GM21737 (cell line): ENCODE results near the gene SSBP3.
"Not testable (repeated sequence)": the region's sequence is repeated elsewhere in the genome, so short reads cannot be mapped to it uniquely, and the experiment has no call there.

Experiments
- ATAC-seq: cut with Tn5 transposase; IDR thresholded peaks from one replicate; pipeline ENCODE4 v1.9.1; 2021; ENCODE audit warnings: mild to moderate bottlenecking, moderate library complexity; ENCODE audit not compliant: unreplicated experiment

The SSBP3 gene

DNA sequence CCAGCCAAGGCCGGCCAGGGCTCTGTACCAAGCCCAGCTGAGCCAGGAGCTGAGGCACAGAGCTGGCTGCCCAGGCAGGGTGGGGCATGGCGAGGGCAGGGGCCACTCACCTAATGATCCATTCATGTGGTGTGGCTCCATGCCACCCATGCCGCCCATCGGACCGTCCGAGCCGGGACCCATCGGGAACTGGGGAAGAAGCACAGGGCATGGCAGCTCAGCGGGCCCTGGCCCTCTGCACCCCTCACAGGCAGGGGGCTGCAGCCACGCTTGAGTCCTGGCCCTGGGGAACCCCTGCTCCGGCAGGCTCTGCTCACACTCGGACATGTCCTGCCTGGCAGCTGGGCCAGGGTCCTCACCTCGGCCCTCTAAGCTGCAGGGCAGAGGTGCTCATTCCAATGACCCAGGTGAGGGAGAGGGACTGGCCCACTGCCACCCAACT is 177.5 kb downstream of the SSBP3 start:
- no peak for ATAC-seq

DNA sequence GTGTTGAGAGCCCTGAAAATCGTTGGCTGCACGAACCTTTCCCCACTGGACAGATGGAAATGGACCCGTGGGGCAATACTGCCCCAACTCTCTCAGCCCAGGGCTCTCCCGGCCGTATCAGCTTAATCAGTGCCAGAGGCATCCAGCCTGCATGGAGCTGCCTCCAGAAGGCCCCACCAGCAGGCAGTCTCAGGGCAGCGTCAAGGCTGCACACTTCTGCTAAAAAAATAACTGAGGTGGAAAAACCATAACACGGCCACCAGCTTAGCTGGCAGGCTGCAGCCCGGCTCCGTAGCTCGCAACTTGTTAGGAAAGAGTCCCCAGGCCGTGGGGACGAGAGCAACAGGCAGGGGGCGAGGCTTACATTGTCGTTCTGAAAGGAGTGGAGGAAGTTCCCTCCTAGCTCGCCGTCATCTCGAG is 178.3 kb downstream of the SSBP3 start:
- ATAC-seq, result no peak

DNA sequence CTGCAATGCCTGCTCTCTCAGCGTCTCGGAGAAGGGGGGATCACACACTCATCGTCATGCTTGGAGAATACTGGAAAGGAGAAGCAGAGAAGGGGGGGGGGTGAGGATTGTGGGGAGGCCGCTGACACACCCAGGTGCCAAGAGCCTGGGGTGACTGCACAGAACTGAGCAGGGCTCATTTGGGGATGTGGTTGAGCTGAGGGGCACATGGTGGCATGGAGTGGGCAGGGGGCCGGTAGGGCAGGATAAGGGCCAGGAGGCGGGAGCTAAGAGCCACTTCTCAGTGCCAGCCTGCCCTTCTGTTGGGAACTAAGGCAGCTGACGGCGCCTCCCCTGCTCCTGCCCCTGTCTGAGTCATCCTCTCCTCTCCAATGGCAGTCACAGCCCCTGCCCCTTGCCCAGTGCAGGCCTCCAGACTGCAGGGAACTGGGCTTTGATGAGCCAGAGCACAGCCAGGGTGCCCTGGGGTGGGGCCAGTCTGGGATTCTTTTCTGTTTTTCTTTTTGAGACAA is 179.0 kb downstream of the SSBP3 start:
- no peak for ATAC-seq

DNA sequence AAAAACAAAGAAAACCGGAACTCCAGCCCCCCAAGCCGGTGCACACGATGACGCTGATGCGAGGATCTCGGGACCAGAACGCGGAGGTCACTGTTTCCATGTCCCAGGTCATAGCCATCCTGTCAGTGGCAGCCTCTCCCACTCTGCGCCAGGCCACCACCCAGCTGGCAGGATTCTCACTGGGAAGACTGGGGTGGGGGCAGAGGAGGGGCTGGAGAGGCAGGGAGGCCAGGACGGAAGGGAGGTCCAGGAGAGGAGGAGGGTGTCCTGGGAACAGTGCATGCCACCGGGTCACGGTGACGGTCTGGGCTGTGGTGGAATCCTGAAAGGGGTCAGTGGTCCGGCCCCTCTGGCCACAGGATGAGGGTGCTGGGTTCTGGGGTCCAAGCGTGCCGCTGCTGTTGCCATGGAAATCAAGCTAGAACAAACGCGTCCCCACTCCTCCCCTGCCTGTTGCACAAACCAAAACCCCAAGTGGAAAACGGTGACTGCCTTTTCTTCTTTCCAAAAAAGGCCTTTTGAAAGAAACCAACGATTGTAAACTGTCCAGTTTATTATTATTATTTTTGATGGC is 180.1 kb downstream of the SSBP3 start:
- no peak for ATAC-seq

DNA sequence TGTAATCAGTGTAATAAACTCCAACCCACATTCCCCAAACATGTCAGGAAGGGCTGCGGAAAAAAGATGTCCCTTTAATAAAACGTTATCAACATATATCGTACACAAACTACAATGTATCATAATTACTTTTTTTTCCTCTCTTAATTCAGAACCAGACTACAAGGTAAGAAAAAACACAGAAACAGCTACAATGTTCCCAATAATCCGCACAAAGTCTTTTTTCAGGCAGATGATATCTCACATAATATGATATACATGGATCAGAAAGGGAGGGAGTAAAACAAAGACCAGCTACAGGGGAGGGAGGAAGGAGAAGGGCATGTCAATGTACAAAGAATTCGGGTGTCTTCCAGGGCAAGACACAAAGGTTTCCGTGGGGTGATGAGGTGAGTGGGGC is 180.8 kb downstream of the SSBP3 start:
- ATAC-seq, result no peak

DNA sequence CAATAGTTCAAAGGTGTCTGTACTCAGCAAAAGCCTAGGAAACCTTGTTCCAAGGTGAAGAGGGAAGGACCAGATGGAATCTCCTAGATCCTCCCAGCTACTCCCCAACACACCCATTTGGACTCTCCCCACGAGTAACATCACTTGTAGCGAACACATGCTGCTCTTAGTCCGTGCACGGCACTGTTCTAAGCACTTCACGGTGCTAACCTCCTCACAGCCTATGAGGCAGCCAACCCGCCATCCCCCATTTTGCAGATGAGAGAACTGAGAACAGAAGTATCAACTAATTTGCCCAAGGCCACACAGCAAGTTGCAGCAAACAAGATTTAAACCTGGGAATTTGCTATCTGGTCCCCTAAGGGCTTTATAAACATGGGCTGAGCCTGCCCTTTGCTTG is 182.0 kb downstream of the SSBP3 start:
- no peak for ATAC-seq

DNA sequence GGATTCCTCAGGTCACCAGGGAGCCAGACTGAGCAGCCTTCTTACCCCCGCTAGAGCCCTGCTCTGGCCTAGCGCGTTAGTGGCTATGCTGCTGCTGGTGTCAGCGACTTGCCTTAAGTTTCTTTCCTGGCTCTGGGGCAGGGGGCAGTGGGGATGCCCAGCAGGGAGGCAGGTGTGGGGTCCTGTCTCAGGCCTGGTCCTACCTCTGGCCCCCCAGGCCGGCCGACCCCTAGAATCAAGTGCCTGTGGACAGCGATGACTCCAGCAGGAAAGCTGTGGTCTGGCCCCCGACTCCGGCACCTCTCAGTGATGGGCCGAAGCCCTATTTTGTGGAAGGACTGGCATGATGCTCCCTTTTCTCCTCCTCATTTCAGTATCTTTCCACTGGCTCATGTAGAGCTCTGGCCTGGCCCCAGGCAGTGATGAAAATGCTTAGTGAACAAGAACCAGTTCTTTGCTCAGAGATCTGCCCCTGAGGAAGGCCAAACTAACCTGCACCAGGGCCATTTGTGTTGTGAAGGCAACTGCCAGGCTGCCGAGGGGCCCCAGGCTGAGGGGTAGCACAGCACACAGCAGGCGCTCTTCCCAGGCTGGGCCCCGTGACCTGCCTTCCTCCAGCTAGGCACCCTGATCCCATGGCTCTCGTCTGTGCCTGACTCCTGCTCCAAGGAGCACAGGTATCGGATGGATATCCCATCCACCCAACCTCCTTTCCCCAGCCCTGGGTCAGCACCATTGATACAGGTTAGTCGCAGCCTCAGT is 182.6 kb downstream of the SSBP3 start:
- ATAC-seq, result no peak

DNA sequence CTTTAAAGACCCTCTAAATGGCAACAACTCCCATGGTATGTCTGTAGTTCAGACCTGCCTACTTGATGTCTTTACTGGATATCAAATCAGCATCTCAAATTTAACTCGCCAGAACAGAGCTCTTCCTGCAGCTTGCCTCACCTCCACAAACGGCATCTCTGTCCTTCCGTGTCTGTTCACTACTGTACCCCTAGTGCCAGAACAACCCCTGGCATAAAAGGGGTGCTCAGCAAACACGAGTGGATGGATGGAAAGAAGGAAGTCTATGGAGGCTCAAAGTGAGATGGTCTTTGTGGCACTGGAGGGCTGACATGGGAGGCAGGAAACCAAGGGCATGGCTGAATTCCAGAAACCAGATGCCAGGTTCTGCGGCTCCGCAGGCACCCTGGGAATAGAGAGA is 183.5 kb downstream of the SSBP3 start:
- no peak for ATAC-seq

DNA sequence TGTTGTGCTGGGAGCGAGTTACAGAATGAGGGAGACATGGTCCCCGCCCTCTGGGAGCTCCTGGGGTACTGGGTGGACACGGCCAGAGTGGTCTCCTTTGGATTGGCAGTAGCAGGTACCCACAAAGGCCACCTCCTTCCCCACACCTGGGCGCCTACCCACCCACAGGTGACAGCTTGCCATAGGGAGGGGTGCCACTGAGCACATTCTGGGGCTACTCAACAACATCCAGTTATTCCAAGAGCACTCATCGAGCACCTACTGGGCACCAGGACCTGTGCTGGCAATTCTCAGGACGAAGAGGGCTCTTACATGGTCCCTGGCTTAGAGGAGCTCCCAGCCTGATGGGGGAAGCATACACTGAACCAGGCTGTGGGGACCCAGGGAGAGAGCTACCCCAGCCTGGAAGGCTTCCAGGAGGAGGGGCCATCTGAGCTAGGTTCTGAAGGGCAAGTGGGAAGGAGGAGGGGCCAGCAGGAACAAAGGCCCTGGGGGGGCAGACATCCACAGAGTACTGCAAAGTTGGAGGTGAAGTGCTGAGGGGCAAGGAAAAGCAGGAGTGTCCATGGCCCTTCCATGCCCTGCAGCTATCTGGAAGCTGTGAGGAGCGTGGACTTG is 184.2 kb downstream of the SSBP3 start:
- no peak for ATAC-seq

DNA sequence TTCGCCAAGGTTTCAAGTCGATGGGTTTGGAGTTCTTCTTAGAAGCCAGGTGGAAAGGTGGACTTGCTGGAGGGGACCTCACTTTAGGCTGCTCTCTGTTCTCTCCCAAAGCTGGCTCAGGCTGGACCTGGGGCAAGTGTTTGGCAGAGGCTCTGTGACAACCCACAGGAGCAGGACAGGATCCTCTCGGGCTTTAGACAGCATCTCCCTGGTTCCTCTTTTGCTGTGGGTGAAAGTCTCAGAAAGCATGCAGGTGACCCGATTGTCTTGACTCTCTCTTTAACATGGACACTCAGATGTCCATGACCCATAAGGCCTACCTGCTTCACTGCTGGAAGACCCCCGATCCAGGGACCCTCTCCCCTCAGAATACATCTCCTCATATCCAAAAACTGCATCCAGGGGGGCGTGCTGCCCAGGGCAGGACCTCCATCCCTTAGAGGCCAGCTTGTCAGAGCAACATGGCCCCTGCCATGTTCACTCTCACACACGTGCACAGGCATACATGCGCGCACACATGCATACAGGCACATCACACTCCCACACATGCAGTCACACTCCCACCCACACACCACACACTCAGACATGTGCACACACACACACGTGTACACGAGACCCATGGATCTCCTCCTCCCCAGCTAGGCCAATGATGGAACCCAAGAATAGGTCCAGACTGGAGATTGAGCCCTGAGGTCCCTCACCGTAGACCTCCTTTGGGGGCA is 184.9 kb downstream of the SSBP3 start:
- ATAC-seq, result no peak

DNA sequence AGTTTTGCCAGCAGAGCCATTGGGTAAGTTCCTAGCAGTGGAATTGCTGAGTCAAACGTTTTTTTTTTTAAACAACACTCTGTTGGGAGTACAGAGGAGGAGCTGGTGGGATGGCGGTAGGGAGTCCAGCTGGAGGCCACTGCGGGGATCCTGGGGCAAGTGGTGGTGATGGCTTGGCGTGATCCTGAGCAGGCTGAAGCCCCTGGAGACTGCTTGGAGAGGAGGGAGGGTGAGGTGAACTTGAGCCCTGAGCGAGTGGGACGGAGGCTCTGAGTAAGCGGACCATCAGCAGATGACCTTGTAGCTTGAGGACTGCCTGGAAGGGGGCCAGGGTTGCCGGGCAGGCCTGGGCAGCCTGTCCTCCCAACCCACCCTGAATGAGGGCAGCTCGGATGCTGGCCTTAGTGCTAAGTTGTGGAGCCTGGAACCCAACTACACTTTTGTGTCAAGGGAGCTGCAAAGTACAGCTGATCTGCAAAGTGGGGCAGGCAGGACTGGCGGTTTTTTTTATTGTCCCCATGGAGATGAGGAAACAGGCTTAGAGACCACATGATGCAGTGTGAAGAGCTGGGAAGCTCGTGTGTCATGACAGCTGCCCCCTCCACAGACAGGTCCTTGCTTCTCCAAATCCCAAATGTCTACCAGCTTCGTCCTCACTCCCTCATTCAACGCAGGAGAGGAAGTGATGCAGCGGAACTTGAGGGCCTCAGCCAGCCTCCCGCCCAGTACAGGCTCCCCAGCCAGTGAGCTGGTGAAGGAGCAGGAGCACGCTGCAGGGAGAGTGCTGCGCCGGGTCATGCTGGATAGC is 186.0 kb downstream of the SSBP3 start:
- ATAC-seq, result no peak

DNA sequence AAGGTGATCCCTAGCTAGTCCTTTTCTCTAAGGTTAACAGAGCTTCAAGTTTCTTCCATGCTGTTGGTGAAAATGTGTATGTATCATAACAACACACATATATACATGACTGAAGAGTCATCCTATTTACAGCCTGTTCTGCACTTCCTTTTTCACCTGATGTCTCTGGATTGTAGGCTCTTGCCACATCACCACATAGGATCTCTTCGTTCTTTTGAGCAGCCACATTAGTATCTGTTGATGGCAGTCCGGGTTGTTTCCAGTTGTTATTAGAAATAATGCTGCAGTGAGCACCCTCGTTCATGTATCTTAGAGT is 186.5 kb downstream of the SSBP3 start:
- no peak for ATAC-seq

DNA sequence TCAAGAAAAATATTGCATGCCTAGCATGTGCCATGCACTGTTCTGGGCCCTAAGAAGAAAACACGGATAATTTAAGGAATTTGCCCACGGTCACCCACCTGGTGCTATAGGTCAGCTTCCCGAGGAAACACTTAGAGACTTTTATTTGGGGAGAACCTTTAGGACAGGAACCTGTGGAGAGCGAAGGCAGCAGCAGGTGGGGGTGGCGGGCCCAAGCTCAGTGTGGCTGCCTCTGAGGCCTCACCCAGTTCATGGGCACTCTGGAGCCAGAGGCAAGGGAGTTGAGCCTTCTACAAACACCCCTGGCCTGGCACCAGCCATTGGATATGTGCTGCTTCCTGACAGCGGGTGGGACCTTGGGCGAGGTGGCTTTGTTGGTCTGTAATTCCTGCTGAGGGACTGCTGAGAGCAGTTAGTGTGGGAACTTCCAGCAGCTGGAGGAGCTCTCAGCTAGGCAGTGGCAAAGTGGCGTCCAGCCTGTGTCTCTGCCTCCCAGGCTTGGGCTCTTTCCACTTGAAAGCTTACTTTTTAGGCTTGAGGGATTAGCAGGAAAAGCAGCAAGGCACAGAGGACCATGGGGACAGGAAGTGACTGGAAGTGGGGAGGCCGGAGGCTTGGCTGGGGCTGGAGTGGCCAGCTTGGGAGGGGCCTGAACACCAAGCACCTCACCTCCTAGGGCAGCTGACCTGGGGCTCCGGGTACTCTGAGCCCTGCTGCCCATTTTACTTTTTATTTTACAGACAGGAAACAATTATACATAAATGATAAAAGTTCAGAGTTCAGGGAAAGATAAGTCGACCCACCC is 187.1 kb downstream of the SSBP3 start:
- ATAC-seq, result no peak

DNA sequence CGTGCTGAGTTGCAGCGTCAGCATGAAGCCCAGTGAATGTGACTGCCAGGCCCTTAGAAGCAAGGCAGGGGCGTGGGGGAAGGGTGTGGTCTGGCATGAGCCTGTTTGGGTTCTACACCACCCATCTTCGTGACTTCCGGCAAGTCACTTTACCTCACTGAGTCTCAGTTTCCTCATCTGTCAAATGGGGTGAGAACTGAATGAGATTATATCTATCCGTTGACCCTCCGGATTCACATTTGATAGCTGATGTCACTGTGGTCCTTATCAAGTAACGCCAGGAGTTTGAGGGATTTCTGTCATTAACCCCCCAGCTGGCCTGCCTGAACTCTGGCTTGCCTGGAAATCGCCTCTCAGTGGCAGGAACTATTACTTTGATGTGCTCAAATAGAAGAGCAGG is 190.7 kb downstream of the SSBP3 start:
- ATAC-seq, result no peak

DNA sequence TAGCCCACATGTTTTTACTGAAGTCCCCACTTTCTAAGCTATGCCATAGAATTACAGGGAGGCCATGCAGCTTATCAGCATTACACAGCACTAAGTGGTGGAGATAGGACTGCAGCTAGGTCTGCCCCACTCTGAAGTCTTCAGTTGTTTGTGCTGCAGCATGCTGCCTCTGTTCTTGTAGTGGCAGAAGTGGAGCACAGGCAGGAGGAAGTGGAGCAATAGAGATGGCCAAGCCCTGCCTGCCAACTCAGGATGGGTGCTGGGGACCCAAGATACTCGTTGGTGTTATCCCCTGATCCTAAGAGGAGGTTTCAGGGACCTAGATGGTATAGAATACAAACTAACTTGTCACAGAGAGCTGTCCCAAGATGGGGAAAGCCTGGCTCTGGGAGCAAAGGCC is 193.3 kb downstream of the SSBP3 start:
- ATAC-seq, result no peak

DNA sequence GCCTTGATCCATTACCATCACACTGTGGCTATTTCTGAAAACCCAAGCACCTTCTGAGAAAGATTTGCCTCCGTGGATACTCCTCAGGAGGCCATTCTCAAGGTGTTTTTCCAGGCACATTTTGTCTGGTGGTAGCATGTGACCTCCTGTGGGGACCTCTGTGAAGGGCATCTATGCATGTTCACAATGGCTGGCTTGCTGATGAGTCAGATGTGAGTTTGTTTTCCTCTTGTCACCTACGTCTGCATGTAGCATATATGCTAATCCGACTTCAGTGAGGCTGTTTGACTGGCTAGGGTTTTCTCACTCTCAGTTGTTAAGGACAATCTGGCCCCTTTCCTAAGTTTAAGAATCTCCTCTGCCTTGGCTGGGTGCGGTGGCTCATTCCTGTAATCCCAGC is 198.3 kb downstream of the SSBP3 start:
- not testable (repeated sequence) for ATAC-seq

DNA sequence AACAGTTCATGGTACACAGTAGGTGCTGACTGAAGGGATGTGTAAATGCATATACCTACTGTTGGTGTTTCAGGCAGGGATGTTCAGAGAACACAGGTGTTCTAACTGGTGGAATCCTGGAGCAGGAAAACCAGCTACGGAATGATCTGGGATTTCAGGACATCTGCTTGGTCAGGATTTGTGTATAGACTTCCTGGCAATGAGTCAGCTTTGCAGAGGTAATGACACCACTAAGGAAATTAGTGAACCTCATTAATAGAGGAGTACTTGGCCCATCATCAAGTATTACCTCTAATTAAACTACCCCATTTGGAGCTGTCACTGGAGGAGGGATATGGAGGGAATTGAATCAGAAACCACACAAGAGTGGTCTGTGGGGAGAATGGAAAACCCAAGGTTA is 198.9 kb downstream of the SSBP3 start:
- ATAC-seq, result no peak

DNA sequence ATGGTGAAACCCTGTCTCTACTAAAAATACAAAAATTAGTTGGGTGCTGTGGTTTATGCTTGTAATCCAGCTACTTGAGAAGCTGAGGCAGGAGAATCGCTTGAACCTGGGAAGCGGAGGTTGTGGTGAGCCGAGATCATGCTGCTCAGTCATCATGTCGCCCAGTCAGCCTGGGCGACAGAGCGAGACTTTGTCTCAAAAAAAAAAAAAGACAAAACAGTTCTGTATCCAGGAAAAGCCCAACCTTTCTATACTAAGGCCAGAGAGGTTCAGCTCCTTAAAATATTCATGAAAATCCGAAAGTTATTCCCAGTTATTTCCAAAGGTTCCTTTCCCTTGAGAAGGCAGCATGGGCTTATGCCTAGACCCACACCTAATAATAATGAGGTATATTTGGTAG is 202.0 kb downstream of the SSBP3 start:
- ATAC-seq, result no peak

DNA sequence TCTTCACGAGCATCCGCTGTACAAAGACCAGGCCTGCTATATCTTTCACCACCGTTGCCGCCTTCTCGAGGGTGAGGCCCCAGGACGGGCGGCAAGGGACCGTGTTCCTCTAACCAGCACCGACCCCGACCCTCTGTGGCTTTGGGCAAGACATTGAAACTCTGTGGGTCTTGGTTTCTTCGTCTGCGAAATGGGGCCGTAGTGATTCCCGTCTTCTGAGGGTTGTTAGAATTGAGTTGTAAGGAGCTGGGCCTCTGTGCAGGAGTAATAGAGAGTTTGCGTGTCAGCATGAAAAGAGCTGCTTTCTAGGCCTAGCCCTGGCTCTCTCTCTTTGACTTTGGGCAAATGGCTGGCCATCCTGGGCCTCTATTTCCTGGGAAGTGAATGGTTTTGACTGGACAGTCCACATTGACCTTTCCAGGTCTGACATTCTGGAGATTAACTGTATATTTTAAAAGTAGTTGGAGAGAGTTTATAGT is 205.6 kb downstream of the SSBP3 start:
- peak; percentile 4 for ATAC-seq
